Stromal cell of bone marrow (primary cell): ENCODE measurements around the gene MLXIP.

Experiments
- DNase-seq: peaks from one replicate; pipeline ENCODE4 v3.0.0-alpha.2; 2012; ENCODE audit warnings: low read depth

MLXIP gene

GRCh38 chr12:122185494-122186082 is 107.0 kb downstream of the MLXIP start:
- no peak for DNase-seq

GRCh38 chr12:122187466-122187865 is 108.9 kb downstream of the MLXIP start:
- DNase-seq: no peak

- no peak for DNase-seq
Measured at GRCh38 chr12:122189626-122190475, 111.3 kb downstream of the MLXIP start.

GRCh38 chr12:122190842-122191668 is 112.5 kb downstream of the MLXIP start:
- DNase-seq: no peak

- no peak for DNase-seq
Measured at GRCh38 chr12:122192441-122192840, 113.9 kb downstream of the MLXIP start.

GRCh38 chr12:122194804-122195203 is 116.2 kb downstream of the MLXIP start:
- no peak for DNase-seq

GRCh38 chr12:122195405-122195804 is 116.8 kb downstream of the MLXIP start:
- DNase-seq: no peak
